Loucy (cell line): Measurements from ENCODE around the gene GPR63.

ENCODE experiments used
- EZH2phosphoT487 ChIP-seq: fragments of 200-600 bp; IDR thresholded peaks from 2 replicates; pipeline ENCODE4 v1.6.1; 2018; ENCODE audit warnings: antibody characterized with exemption, mild to moderate bottlenecking, moderate library complexity, borderline replicate concordance
- TF ChIP-seq, protein P1 (sequence below): fragments of 200-600 bp; sonication (generic); conservative IDR thresholded peaks from 2 replicates; pipeline ENCODE4 v1.5.1; 2014; ENCODE audit warnings: mild to moderate bottlenecking, antibody characterized with exemption, low read length

DNA sequence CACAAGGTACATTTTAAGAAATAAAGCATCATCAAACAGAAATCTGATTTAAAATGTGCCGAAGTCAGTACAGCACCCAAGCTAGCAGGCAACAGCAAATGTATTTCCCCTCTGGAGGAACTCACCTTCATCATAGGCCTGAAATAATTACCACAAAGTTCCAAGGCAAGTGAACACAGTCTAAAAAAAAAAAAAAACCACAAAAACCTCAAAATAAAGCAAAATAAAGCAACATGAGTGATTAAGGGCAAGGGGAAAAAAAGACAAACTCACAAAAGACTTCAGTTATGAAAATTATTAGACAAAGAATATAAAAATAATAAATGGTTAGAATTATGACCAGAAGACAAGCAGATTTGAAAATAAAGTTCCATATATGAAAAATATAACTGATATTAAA lies 10.4 kb downstream of the GPR63 start:
- TF ChIP-seq, protein P1, sequence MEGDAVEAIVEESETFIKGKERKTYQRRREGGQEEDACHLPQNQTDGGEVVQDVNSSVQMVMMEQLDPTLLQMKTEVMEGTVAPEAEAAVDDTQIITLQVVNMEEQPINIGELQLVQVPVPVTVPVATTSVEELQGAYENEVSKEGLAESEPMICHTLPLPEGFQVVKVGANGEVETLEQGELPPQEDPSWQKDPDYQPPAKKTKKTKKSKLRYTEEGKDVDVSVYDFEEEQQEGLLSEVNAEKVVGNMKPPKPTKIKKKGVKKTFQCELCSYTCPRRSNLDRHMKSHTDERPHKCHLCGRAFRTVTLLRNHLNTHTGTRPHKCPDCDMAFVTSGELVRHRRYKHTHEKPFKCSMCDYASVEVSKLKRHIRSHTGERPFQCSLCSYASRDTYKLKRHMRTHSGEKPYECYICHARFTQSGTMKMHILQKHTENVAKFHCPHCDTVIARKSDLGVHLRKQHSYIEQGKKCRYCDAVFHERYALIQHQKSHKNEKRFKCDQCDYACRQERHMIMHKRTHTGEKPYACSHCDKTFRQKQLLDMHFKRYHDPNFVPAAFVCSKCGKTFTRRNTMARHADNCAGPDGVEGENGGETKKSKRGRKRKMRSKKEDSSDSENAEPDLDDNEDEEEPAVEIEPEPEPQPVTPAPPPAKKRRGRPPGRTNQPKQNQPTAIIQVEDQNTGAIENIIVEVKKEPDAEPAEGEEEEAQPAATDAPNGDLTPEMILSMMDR, result no peak
- TF ChIP-seq EZH2phosphoT487, result no peak
